Bronchial epithelial cell (primary cell): Measurements from ENCODE around the gene ACY1. TPM values are rescaled to one million over a fixed set of nuclear protein-coding genes. Genes with fewer than 3 reads are reported as not detected.
A peak's percentile ranks its signal among the peaks of the same experiment; 100 is the strongest.

Source experiments
- DNase-seq: peaks from one replicate; pipeline ENCODE4 v3.0.0-alpha.2; 2010; ENCODE audit warnings: low read depth
- FAIRE-seq: peaks from 2 replicates; lab custom pipeline; 2011; peaks lifted over from hg19 to GRCh38; lab: Jason Lieb, UNC
- H3K27me3 ChIP-seq: 2 replicates; pipeline ENCODE4 v1.5.1; 2011; ENCODE audit warnings: low read length; ENCODE audit not compliant: control insufficient read depth, insufficient read depth
- H3K36me3 ChIP-seq: 2 replicates; pipeline ENCODE4 v1.5.1; 2011; ENCODE audit warnings: low read length; ENCODE audit not compliant: control insufficient read depth, insufficient read depth
- H3K4me3 ChIP-seq: 2 replicates; pipeline ENCODE4 v1.5.1; 2011; ENCODE audit warnings: mild to moderate bottlenecking, low read depth, low read length, control low read depth
- CTCF ChIP-seq: IDR thresholded peaks from 2 replicates; pipeline ENCODE4 v1.5.1; 2011; ENCODE audit warnings: mild to moderate bottlenecking, moderate library complexity, low read length, control low read depth, inconsistent platforms; ENCODE audit not compliant: insufficient read depth, severe bottlenecking
- total RNA-seq: library from RNA; depleted of rRNA; stranded (reverse); fragments of >200 nt; gene quantifications from 2 replicates; pipeline ENCODE4 v1.2.1, GENCODE V29; 2014

The ACY1 gene
- total RNA-seq, 1 donor from 2014 or later = 69.2 TPM

- H3K4me3 ChIP-seq = no peak overlapping the region
- H3K27me3 ChIP-seq = no peaks in the 10 kb centered on the region
- no peak for FAIRE-seq
- no peak for DNase-seq
- no peaks in the 10 kb centered on the region for H3K36me3 ChIP-seq
- no peak for TF ChIP-seq CTCF
These were observed 36.2 kb downstream of the ACY1 start for GRCh38 chr3:52019352-52020080.

DNA sequence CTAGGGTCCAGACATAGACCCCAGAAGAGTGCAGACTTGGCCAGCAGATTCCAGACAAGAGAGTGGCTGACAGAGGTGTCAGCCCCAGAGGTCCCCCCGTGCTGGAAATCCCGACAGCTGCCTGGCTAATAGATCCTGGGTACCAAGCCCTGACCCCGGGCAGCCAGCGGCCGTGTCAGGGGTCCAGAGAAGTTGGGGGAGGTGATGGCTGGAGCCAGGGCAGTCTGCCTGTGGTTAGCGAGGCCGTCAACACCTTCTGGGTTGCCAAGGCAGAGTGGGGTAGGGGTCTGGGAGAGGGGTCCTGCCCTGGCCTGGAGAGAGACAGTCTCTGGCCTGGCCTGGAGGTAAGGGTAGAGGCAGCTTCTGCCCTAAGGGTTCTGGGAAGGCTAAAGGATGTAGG, 37.5 kb downstream of the ACY1 start:
- H3K27me3 ChIP-seq = no peaks in the 10 kb centered on the region
- H3K4me3 ChIP-seq = no peak overlapping the region
- no peak for FAIRE-seq
- DNase-seq = no peak
- H3K36me3 ChIP-seq = no peaks in the 10 kb centered on the region
- TF ChIP-seq CTCF = no peak

- H3K36me3 ChIP-seq = no peaks in the 10 kb centered on the region
- no peaks in the 10 kb centered on the region for H3K27me3 ChIP-seq
- FAIRE-seq = no peak
- TF ChIP-seq CTCF = no peak
- no peak for DNase-seq
- H3K4me3 ChIP-seq = no peak overlapping the region
These were observed 38.3 kb downstream of the ACY1 start for GRCh38 chr3:52021489-52022268.

GRCh38 chr3:52022323-52023100, 39.2 kb downstream of the ACY1 start:
- no peak for TF ChIP-seq CTCF
- FAIRE-seq (no peak), DNase-seq (no peak)
- H3K27me3 ChIP-seq = no peaks in the 10 kb centered on the region
- H3K4me3 ChIP-seq = no peak overlapping the region
- no peaks in the 10 kb centered on the region for H3K36me3 ChIP-seq

DNA sequence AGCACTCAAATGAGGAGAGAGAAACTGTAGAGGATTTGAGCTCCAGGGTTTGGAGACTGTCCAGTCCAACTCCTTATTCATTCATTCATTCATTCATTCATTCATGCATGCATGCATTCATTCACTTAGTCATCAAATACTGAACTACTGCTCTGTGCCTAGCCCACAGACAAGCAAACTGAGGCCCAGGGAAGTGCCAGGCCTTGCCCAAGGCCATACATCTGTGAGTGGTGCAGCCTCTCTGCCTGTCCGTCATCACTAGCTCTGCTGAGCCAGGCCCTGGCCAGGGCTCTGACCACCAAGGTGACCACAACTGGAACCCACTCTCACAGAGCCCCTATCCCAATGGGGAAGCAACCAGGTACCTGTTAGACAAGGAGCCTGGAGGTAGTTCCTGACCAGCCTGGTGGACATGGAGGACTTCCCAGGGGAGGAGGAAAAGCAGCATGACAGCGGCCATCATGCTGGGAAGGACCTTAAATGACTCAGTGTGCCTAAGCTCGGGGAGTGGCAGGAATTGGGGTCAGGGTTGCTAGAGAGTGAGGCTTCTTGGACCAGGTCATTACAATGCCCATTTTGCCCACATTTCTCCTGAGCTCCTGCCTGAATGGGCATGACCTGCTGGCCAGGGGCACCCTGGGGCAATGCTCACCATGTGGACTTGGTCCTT, 39.9 kb downstream of the ACY1 start:
- peak; percentile 32 for FAIRE-seq

More for the DNA sequence above, 39.9 kb downstream of the ACY1 start:
- Histone ChIP-seq H3K4me3 (no peak overlapping the region), H3K27me3 (no peaks in the 10 kb centered on the region), H3K36me3 (no peaks in the 10 kb centered on the region)
- DNase-seq = no peak
- TF ChIP-seq CTCF = no peak
